Fibroblast of the aortic adventitia (primary cell): ENCODE measurements around the gene LIPC. TPM values are rescaled to one million over a fixed set of nuclear protein-coding genes. Genes with fewer than 3 reads are reported as not detected.

Experiments used
- DNase-seq: peaks from one replicate; pipeline ENCODE4 v3.0.0-alpha.2; 2010; ENCODE audit warnings: low read depth
- H3K4me3 ChIP-seq: 2 replicates; pipeline ENCODE4 v1.5.1; 2011; ENCODE audit warnings: low read depth, mild to moderate bottlenecking, control low read depth, low read length, moderate library complexity
- CTCF ChIP-seq: IDR thresholded peaks from 2 replicates; pipeline ENCODE4 v1.5.1; 2011; ENCODE audit warnings: mild to moderate bottlenecking, low read length, control low read depth, inconsistent platforms; ENCODE audit not compliant: insufficient read depth
- total RNA-seq: library from RNA; depleted of rRNA; stranded (reverse); fragments of >200 nt; gene quantifications from 2 replicates; pipeline ENCODE4 v1.2.3, GENCODE V29; 2012; ENCODE audit warnings: low replicate concordance

LIPC gene
- total RNA-seq, 1 donor: 0.90 TPM

DNA sequence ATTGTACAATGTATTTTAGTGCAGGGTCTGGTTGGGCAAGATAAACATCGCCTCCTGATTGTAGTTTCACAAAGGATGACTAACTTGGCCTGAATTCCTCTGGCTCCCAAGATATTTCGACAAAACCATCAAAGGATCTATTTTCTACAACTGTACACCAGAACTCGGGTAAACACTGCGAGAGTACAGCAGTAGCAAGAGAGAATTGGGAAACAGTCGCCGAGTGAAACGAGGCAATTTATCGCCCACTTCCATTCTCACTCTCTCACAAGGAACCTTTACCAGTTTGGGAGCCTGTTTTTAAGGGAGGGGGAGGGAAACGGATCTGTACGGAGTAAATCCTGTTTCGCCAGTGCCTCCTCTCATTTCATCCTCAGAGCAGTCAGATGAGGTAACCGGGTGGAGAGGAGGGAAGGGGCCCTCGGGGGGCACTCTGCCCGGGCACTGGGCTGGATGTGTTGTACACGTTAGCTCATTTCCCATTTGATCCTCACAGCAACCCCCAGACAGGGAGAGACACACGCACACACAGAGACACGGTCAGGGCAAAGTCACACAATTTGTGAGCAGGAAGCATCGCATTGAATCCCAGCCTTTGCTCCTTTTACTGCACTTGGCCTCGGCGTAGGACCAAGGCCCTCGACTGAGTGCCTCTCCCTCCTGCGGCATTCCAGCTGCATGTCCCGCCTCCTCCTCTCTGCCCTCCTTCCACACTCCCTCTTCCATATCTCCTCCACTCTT is 120.1 kb downstream of the LIPC start:
- peak; percentile 96 for DNase-seq
- no peak for TF ChIP-seq CTCF
- H3K4me3 ChIP-seq: no peak overlapping the region

DNA sequence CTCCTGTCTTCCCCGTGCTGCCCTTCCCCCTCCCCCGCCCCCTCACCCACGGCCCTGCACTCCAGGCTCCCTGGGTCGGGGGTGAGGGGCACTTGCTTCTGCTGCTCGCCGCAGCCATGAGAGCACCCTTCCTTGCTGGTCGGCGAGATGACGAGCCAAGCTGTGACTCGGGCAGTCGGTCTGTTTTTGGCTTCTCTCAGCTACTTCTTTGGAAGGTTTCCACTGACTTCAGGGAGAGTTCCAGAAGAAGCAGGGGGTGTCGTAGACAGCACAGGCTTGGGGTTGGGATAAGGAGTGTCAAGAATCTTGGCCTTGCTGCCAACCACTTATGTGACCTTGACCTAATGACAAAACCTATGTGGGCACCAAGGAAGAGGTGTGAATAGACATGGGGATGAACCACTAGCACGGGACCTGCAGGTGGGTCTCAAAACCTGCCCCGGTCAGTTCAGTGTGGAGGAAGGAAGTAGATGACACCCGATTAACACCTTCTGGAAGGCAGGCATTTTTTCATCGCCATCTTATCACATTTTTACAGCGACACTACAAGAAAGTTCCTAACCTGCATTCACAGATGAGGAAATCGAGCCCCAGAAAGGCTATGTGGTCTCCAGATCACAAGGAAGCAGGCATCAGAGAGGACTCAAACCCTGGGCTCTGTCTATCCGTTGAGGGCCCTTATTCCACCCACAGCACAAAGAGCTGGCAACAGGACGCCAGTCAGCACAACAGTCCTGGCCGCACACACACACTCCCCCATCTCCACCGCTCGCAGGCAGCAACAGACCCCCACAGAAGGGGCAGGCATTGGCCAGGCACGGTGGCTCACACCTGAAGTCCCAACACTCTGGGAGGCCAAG is 120.9 kb downstream of the LIPC start:
- TF ChIP-seq CTCF: no peak
- DNase-seq: peak; percentile 37

DNA sequence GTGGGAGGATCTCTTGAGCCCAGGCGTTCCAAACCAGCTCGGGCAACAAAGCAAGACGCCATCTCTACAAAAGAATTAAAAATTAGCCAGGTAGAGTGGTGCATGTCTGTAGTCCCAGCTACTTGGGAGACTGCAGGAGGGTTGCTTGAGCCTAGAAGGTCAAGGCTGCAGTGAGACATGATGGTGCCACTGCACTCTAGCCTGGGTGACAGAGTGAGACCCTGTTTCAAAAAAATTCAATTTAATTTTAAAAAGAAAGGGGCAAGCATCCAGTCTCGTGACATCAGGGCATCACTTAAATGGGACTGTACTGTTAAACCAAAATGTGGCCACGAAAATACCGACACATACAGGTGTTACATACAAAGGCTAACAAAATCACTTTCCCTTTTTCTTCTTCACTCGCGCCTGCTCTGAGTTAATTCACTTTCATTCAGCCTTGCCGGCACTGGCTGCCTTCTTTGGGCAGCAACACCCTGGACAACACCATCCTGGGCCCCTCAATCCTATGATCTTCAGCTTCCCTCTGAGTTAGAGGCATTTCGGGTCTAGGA is 121.7 kb downstream of the LIPC start:
- TF ChIP-seq CTCF: no peak
- no peak for DNase-seq
- no peak overlapping the region for H3K4me3 ChIP-seq

More for the DNA sequence above, 120.9 kb downstream of the LIPC start:
- no peak overlapping the region for H3K4me3 ChIP-seq

GRCh38 chr15:58554758-58555157 is 123.0 kb downstream of the LIPC start:
- no peak for TF ChIP-seq CTCF

GRCh38 chr15:58555162-58556027 is 123.6 kb downstream of the LIPC start:
- DNase-seq: no peak
- H3K4me3 ChIP-seq: no peak overlapping the region
- TF ChIP-seq CTCF: no peak

More at GRCh38 chr15:58554758-58555157, 123.0 kb downstream of the LIPC start:
- H3K4me3 ChIP-seq: no peak overlapping the region
- DNase-seq: no peak

GRCh38 chr15:58556028-58556361 is 124.2 kb downstream of the LIPC start:
- no peak overlapping the region for H3K4me3 ChIP-seq
- DNase-seq: no peak
- no peak for TF ChIP-seq CTCF
